Rectal smooth muscle tissue (tissue), 1 donor: Measurements from ENCODE around the gene OSBPL3.

ENCODE experiments used
- H3K27ac ChIP-seq: one replicate; pipeline ENCODE4 v1.7.0; 2013; ENCODE audit warnings: low read depth, low read length, inconsistent platforms
- H3K27me3 ChIP-seq: one replicate; pipeline ENCODE4 v1.7.0; 2013; ENCODE audit warnings: low read length; ENCODE audit not compliant: control insufficient read depth, insufficient read depth
- H3K36me3 ChIP-seq: one replicate; pipeline ENCODE4 v1.7.0; 2013; ENCODE audit warnings: low read length; ENCODE audit not compliant: control insufficient read depth, insufficient read depth
- H3K4me1 ChIP-seq: one replicate; pipeline ENCODE4 v1.7.0; 2013; ENCODE audit warnings: low read length; ENCODE audit not compliant: control insufficient read depth, insufficient read depth
- H3K4me3 ChIP-seq: one replicate; pipeline ENCODE4 v1.7.0; 2013; ENCODE audit warnings: low read length
- H3K9ac ChIP-seq: one replicate; pipeline ENCODE4 v1.7.0; 2013; ENCODE audit warnings: low read length

Gene OSBPL3

DNA sequence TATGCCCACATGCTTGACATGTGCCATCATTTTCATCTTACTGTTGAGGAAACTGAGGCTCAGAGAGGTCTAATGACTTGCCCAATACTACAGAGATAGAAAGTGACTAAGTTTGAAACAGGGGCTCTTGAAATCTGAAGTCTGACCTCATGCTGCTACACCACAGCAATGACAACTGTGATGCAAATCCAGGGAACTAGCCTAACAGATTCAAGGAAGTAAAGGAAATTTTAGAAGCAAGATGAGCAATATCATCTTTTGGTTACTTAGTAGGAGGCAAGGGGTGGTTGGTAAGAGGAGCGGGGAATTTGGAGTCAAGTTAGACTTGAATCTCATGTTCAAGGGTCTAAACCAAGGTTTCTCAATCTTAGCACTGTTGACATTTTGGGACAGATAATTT, 26.3 kb upstream of the OSBPL3 start:
- no peaks in the 10 kb centered on the region for H3K36me3 ChIP-seq
- H3K27me3 ChIP-seq, result no peaks in the 10 kb centered on the region
- no peaks in the 10 kb centered on the region for H3K4me1 ChIP-seq
- no peak overlapping the region for H3K4me3 ChIP-seq
- H3K9ac ChIP-seq, result no peak overlapping the region
- H3K27ac ChIP-seq, result no peak overlapping the region

DNA sequence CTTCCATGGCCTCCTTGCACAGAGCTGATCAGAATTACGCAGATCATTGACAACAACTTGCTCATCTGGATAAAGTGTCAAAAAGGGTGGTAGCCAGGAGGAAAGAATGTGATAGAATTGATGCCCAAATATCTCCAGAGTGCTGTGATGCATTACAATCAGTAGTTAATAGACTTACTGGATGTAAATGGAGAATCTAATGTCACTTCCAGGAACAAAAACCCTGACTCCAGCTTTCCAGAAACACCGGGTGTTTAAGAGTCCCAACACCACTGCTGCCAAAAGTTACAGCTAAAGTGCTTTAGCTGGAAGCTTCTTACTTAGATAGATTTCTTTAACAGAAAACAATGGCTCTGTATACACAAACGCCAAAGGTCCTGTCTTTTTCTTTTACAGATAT, 25.7 kb upstream of the OSBPL3 start:
- no peaks in the 10 kb centered on the region for H3K4me1 ChIP-seq
- H3K4me3 ChIP-seq, result no peak overlapping the region
- no peak overlapping the region for H3K9ac ChIP-seq
- no peaks in the 10 kb centered on the region for H3K36me3 ChIP-seq
- no peaks in the 10 kb centered on the region for H3K27me3 ChIP-seq
- H3K27ac ChIP-seq, result no peak overlapping the region

DNA sequence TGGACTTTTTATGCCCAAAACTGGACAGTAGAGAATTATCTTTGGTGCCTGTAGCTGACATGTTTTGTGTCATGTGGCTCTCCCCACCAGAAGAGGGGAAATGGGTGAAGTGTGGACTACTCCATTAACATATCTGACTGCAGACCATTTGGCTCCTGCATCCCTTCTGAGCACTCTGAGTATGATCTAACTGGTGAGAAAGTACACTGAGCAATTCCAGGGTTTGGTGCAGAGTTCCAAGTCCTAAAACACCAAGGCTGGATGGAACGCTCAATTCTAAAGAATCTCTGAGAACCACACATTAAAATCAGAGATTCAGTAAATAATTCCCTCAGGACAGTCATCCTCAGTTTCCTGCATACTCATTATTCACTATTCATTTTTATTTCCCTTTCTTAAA, 22.8 kb upstream of the OSBPL3 start:
- Histone ChIP-seq H3K9ac (no peak overlapping the region), H3K36me3 (no peaks in the 10 kb centered on the region), H3K27me3 (no peaks in the 10 kb centered on the region), H3K27ac (no peak overlapping the region), H3K4me3 (no peak overlapping the region), H3K4me1 (no peaks in the 10 kb centered on the region)

DNA sequence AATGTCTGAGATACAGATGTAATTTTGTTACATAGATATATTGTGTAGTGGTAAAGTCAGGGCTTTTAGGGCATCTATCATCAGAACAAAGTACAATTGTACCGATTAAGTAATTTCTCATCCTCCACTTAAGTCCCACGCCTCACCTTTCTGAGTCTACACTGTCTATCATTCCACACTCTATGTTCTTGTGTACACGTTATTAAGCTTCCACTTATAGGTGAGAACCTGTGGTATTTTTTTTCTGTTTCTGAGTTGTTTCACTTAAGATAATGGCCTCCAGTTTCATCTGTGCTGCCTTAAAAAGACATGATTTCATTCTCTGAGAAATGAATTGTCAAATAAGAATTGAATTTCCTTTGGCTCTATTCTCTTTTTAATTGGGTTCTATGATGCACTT, 15.5 kb upstream of the OSBPL3 start:
- Histone ChIP-seq H3K4me1 (no peaks in the 10 kb centered on the region), H3K4me3 (no peak overlapping the region), H3K9ac (no peak overlapping the region), H3K36me3 (no peaks in the 10 kb centered on the region), H3K27me3 (no peaks in the 10 kb centered on the region), H3K27ac (no peak overlapping the region)

DNA sequence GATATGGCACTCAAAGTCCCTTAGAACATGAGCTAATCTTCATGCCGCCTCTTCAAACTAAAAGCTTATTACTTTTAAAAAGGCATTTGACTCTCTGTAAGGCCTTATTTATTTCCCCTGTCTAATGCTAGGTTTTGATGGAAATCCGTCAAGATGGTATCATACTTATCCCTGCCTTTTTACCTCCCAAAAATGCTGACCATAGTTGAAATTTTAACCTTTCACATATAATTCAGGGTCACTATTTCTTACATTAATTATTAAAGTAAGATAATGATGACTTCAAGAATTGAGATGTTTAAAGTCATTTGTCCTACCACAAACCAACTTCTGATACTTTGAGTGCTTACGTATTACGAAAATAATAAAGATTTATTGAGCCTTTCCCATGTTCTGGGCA, 12.3 kb upstream of the OSBPL3 start:
- Histone ChIP-seq H3K27me3 (peaks cover 3% of the 10 kb centered on the region), H3K36me3 (no peaks in the 10 kb centered on the region), H3K4me3 (no peak overlapping the region), H3K4me1 (no peaks in the 10 kb centered on the region), H3K27ac (no peak overlapping the region), H3K9ac (no peak overlapping the region)

DNA sequence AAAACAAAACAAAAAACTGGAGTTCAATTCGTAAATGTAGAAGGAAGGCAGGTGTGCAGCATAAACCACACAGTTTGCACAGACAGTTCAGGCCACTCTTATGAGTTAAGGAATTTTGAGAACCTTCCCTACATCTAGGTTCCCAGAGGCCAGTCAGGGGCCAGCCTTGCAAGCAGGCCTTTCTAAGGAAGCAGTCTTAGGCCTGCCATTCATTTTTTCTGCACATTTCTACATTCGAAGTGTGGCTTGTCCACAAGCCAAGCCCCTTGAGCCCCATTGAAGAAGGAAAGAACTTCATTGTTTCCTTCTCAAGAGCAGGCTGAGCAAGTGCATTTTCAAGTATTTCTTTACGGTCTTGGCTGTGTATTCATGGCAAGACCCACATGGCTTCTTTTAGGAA, 11.4 kb upstream of the OSBPL3 start:
- Histone ChIP-seq H3K9ac (no peak overlapping the region), H3K27me3 (peaks cover 3% of the 10 kb centered on the region), H3K4me3 (no peak overlapping the region), H3K27ac (no peak overlapping the region), H3K4me1 (no peaks in the 10 kb centered on the region), H3K36me3 (no peaks in the 10 kb centered on the region)

DNA sequence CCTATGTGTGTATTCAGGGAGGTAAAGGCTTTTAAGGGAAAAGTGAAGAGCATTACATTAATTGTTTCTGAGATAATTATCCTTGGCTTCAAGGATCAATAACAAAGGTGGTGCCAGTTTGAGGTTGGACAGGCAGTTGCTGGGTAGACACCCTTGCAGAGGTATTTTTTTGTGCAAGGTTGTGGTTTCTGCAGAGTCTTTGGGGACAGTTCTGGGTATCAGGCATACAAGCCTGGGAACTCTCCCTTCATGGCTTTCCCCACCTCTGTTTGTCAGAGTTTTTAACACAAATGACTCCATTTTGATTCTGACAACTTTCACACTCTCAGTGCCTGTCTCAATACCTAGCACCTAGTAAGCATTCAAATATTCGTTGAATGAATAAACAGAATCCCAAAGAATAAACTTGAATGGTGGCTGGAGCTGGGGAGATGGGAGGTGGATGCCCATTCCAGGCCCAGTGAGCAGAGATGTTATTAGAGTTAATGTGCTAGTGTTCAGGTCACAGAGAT, 7.4 kb upstream of the OSBPL3 start:
- Histone ChIP-seq H3K4me3 (no peak overlapping the region), H3K27me3 (peaks cover 3% of the 10 kb centered on the region), H3K4me1 (no peaks in the 10 kb centered on the region), H3K9ac (no peak overlapping the region), H3K27ac (no peak overlapping the region), H3K36me3 (no peaks in the 10 kb centered on the region)

DNA sequence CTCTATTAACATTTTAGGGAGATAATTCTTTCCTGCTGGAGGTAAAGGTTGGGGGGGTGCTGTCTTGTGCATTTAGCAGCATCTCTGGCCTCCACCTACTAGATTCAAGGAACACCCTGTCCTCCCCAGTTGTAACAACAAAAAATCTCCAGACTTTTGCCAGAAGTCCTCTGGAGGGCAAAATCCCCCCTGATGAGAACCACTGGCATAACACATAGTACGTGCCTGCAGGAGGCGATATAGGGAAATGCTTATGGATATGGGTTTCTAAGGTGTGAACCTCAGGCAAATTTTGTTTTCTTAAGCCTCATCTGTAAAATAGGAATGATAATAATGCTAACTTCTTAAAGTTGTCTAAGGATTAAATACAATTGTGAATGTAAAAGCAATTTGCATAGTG, 2.9 kb upstream of the OSBPL3 start:
- Histone ChIP-seq H3K36me3 (no peaks in the 10 kb centered on the region), H3K4me3 (no peak overlapping the region)

DNA sequence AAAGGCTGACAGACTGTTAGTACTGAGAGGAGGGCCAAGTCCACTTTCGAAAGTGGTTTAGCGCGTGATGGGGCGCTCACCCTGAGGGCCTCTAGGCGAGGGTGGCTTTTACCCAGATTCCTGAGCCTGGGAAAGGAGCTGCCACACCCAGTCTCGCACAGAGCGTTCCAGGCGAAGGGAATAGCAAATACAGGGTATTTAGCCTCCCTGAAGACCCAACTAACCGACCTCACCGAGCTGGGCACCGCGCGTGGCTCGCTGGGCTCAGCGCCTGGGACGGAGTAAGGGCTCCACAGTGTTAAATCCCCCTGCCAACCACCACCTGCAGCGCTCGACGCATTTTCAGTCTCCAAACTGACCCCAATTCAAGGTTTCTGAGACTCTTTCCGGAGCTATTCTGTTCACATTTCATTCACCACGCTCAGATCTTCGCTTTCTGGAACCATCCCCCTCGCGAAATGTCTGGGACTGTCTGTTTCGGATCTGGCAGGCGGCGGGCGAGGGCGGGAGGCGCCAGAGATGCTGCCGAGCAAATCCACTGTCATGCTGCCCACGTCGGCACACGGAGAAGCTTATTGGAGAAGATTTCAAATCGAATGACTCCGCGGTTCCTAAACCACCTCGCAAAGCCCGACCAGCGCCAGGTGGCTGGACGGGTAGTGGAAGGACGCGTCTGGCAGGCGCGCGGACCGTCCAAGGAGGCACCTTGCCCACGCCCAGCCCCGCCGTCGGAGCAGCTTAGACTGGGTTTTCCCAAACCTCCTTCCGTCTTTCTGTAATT, 1.4 kb upstream of the OSBPL3 start:
- Histone ChIP-seq H3K9ac (no peak overlapping the region), H3K27ac (no peak overlapping the region), H3K27me3 (no peaks in the 10 kb centered on the region), H3K36me3 (no peaks in the 10 kb centered on the region), H3K4me1 (peaks cover 6% of the 10 kb centered on the region), H3K4me3 (peak overlapping the region; percentile 80)

More for the DNA sequence above, 2.9 kb upstream of the OSBPL3 start:
- no peak overlapping the region for H3K27ac ChIP-seq
- peaks cover 6% of the 10 kb centered on the region for H3K4me1 ChIP-seq
- no peak overlapping the region for H3K9ac ChIP-seq
- H3K27me3 ChIP-seq, result no peaks in the 10 kb centered on the region

DNA sequence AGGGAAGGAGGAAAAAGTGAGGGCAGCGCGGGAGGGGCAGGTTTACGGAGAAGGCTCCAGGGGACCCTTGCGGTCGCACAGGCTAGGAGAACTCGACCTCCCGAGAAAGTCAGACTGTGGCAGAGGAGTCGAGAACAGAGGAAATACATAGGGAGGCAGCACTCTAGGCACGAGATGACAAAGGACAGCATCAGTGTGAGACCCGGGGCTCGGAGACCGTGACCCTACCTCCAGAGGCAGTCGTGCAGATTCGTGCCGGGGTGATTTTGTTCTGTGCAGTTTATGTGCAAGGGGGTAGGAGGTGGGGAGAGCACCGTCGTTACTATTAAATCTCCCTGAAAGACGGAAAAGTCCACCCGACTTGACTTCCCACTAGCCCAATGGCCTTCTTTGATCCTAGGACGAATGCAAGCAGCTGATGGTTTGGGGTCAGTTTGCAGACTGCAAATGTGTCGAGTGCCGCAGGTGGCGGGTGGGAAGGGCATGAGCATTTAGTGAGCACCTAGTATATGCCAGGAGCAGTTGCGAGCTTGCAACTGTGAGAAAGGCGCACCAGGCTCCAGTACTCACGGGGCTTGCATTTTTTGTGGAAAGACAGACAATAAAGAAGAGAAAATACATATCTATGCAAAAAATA, 674 bp upstream of the OSBPL3 start:
- Histone ChIP-seq H3K4me1 (peaks cover 6% of the 10 kb centered on the region), H3K27me3 (no peaks in the 10 kb centered on the region), H3K4me3 (peak overlapping the region; percentile 80), H3K9ac (peak overlapping the region; percentile 19), H3K27ac (peak overlapping the region; percentile 78), H3K36me3 (no peaks in the 10 kb centered on the region)

DNA sequence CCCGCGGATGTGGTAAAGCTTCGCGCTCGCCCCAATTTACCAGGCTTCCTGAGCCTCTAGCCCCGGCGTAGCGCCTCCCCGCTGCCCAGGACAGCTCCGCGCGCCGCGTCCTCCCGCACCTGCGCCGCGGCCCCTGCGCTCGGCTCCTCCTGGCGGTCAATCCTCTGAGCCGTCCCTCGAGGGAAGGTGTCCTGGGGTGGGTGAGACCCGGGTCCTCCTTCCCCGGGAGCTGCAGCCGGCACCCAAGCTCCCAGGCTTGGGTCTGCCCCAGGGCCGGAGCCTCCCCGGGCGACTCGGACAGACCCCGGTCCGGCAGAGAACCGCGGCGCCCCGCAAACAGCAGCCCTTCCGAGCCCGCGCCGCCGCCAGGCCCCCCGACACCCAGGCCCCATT, 512 bp downstream of the OSBPL3 start:
- Histone ChIP-seq H3K27ac (no peak overlapping the region), H3K4me1 (peaks cover 6% of the 10 kb centered on the region), H3K27me3 (no peaks in the 10 kb centered on the region), H3K36me3 (no peaks in the 10 kb centered on the region), H3K9ac (peak overlapping the region; percentile 12), H3K4me3 (peak overlapping the region; percentile 75)

DNA sequence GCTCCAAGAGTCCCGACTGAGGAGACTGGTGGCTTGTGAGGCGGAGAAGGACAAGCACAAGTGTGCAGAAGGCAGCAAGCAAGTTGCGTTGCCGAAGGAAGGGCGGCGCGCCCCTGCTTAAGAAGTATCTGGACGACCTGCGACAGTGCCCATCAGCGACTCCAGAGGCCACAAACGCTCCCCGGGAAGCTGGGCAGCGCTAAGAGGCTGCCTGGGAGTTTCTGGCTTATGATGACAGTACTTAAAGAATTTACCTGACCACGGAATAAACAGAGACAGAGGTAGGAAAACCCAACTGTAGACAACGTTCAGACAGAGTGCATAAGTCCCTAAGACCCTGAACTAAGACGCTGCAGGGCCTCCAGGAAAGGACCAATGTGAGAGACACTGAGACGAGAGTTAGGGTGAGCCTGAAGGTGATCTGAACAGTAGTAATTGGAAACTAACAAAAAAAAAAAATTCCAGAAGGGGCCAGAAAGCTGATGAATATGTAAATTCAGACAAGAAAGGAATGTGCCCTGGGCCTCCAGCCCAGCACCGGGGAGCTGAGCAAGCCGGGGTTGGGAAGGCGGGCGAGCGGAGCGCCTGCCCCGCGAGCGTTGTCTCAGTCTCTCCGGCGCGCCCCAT, 1.0 kb downstream of the OSBPL3 start:
- no peak overlapping the region for H3K9ac ChIP-seq
- H3K4me3 ChIP-seq, result peak overlapping the region; percentile 75
- H3K27me3 ChIP-seq, result no peaks in the 10 kb centered on the region
- H3K4me1 ChIP-seq, result peaks cover 6% of the 10 kb centered on the region
- no peaks in the 10 kb centered on the region for H3K36me3 ChIP-seq
- no peak overlapping the region for H3K27ac ChIP-seq
